Activated T-helper 17 cell treated with anti-CD3 and anti-CD28 coated beads, Interleukin-2, amount 50 U/mL, for 72 hours (primary cell): ENCODE data around the gene LYPLA2. TPM values are rescaled to one million over a fixed set of nuclear protein-coding genes. Genes with fewer than 3 reads are reported as not detected.
"Not testable (repeated sequence)": the region's sequence is repeated elsewhere in the genome, so short reads cannot be mapped to it uniquely, and the experiment has no call there.

Source experiments
- ATAC-seq: fragments of 150-1000 bp; cut with Tn5 transposase; replicated peaks from 2 replicates; pipeline ENCODE4 v1.10.0; 2021; ENCODE audit warnings: mild to moderate bottlenecking, moderate library complexity
- H3K27ac Mint-ChIP-seq: one replicate; pipeline ENCODE4 v1.8.0; 2022; ENCODE audit warnings: mixed read lengths
- H3K27me3 Mint-ChIP-seq: one replicate; pipeline ENCODE4 v1.8.0; 2022; ENCODE audit warnings: mixed read lengths
- H3K36me3 Mint-ChIP-seq: one replicate; pipeline ENCODE4 v1.8.0; 2022; ENCODE audit warnings: low read depth, mild to moderate bottlenecking, mixed read lengths
- H3K4me1 Mint-ChIP-seq: one replicate; pipeline ENCODE4 v1.8.0; 2022; ENCODE audit warnings: mixed read lengths
- H3K4me3 Mint-ChIP-seq: one replicate; pipeline ENCODE4 v1.8.0; 2022; ENCODE audit warnings: mild to moderate bottlenecking, mixed read lengths
- H3K9me3 Mint-ChIP-seq: one replicate; pipeline ENCODE4 v1.8.0; 2022; ENCODE audit warnings: mixed read lengths
- total RNA-seq, 2 donors: library from RNA; stranded (reverse); gene quantifications; one replicate each; pipeline ENCODE4 v1.2.3, GENCODE V29; 2022

LYPLA2 gene
- total RNA-seq, 2 donors from 2014 or later: 70.0 to 94.8 TPM

- H3K4me1 Mint-ChIP-seq: peaks cover 10% of the 10 kb centered on the region
- H3K27me3 Mint-ChIP-seq: no peaks in the 10 kb centered on the region
- no peaks in the 10 kb centered on the region for H3K9me3 Mint-ChIP-seq
- peak within 1 kb of the TSS; percentile 97 for H3K27ac Mint-ChIP-seq
- H3K36me3 Mint-ChIP-seq: peaks cover 28% of the 10 kb centered on the region
- peak; percentile 88 for ATAC-seq
- H3K4me3 Mint-ChIP-seq: peak within 1 kb of the TSS; percentile 90
Observed at GRCh38 chr1:23825076-23825761, 34.3 kb downstream of the LYPLA2 start, which contains the start of gene HMGCL. Gene HMGCL (minus strand): TSS chr1:23825429. CDS start chr1:23825415, 14 bp downstream.

GRCh38 chr1:23825762-23826522, 35.0 kb downstream of the LYPLA2 start:
- Mint-ChIP-seq H3K36me3 (peaks cover 20% of the 10 kb centered on the region), H3K27ac (peak overlapping the region; percentile 97), H3K4me1 (peaks cover 10% of the 10 kb centered on the region), H3K4me3 (peak overlapping the region; percentile 90), H3K27me3 (no peaks in the 10 kb centered on the region), H3K9me3 (no peaks in the 10 kb centered on the region)
- ATAC-seq: peak; percentile 81

- H3K4me3 Mint-ChIP-seq: peak overlapping the region; percentile 90
- not testable (repeated sequence) for H3K9me3 Mint-ChIP-seq, H3K27me3 Mint-ChIP-seq, H3K27ac Mint-ChIP-seq, ATAC-seq, H3K4me1 Mint-ChIP-seq
- H3K36me3 Mint-ChIP-seq: peaks cover 20% of the 10 kb centered on the region
Observed at GRCh38 chr1:23826590-23826989, 35.6 kb downstream of the LYPLA2 start.

GRCh38 chr1:23827717-23828116, 36.8 kb downstream of the LYPLA2 start:
- peaks cover 4% of the 10 kb centered on the region for H3K4me1 Mint-ChIP-seq
- no peaks in the 10 kb centered on the region for H3K27me3 Mint-ChIP-seq
- peaks cover 20% of the 10 kb centered on the region for H3K36me3 Mint-ChIP-seq
- no peaks in the 10 kb centered on the region for H3K9me3 Mint-ChIP-seq
- H3K4me3 Mint-ChIP-seq: no peak overlapping the region
- ATAC-seq: no peak
- no peak overlapping the region for H3K27ac Mint-ChIP-seq

- not testable (repeated sequence) for H3K36me3 Mint-ChIP-seq, H3K27me3 Mint-ChIP-seq, ATAC-seq, H3K9me3 Mint-ChIP-seq, H3K4me3 Mint-ChIP-seq, H3K4me1 Mint-ChIP-seq, H3K27ac Mint-ChIP-seq
Observed at GRCh38 chr1:23834156-23834555, 43.2 kb downstream of the LYPLA2 start.

- peaks cover 9% of the 10 kb centered on the region for H3K4me1 Mint-ChIP-seq
- H3K4me3 Mint-ChIP-seq: no peak overlapping the region
- no peak overlapping the region for H3K27ac Mint-ChIP-seq
- H3K9me3 Mint-ChIP-seq: no peaks in the 10 kb centered on the region
- no peaks in the 10 kb centered on the region for H3K36me3 Mint-ChIP-seq
- ATAC-seq: peak; percentile 24
- H3K27me3 Mint-ChIP-seq: peaks cover 10% of the 10 kb centered on the region
Observed at GRCh38 chr1:23836037-23836436, 45.1 kb downstream of the LYPLA2 start.

- peaks cover 10% of the 10 kb centered on the region for H3K27me3 Mint-ChIP-seq
- peak overlapping the region; percentile 82 for H3K4me3 Mint-ChIP-seq
- H3K9me3 Mint-ChIP-seq: no peaks in the 10 kb centered on the region
- H3K27ac Mint-ChIP-seq: no peak overlapping the region
- H3K36me3 Mint-ChIP-seq: no peaks in the 10 kb centered on the region
- H3K4me1 Mint-ChIP-seq: peaks cover 9% of the 10 kb centered on the region
- peak; percentile 8 for ATAC-seq
Observed at GRCh38 chr1:23837908-23838307, 47.0 kb downstream of the LYPLA2 start.

- H3K27me3 Mint-ChIP-seq: peaks cover 10% of the 10 kb centered on the region
- no peak overlapping the region for H3K27ac Mint-ChIP-seq
- H3K36me3 Mint-ChIP-seq: no peaks in the 10 kb centered on the region
- H3K9me3 Mint-ChIP-seq: no peaks in the 10 kb centered on the region
- H3K4me3 Mint-ChIP-seq: peak overlapping the region; percentile 82
- H3K4me1 Mint-ChIP-seq: peaks cover 9% of the 10 kb centered on the region
- peak; percentile 99 for ATAC-seq
Observed at GRCh38 chr1:23838401-23838866, 47.5 kb downstream of the LYPLA2 start.

GRCh38 chr1:23843644-23844043, 52.7 kb downstream of the LYPLA2 start:
- no peak for ATAC-seq
- Mint-ChIP-seq H3K27me3 (no peaks in the 10 kb centered on the region), H3K4me1 (no peaks in the 10 kb centered on the region), H3K36me3 (peaks cover 40% of the 10 kb centered on the region), H3K4me3 (no peak overlapping the region), H3K9me3 (no peaks in the 10 kb centered on the region), H3K27ac (no peak overlapping the region)

Other genes with a start within 250 kb of the LYPLA2 start
- 10 to 100 TPM; 19.5 to 45.2 TPM for gene ID3, start 231.6 kb upstream of the LYPLA2 start, total RNA-seq
- 1,000 to 10,000 TPM; 1,075 to 1,450 TPM for gene RPL11, start 99.3 kb upstream of the LYPLA2 start, total RNA-seq
- 10 to 100 TPM; 30.1 to 48.5 TPM for gene ELOA, start 47.7 kb upstream of the LYPLA2 start, total RNA-seq
- gene PITHD1, start 12.7 kb upstream of the LYPLA2 start, total RNA-seq: 10 to 100 TPM; 60.7 to 93.9 TPM
- gene GALE, start 9.6 kb downstream of the LYPLA2 start, total RNA-seq: 10 to 100 TPM; 56.6 to 57.1 TPM
- gene HMGCL, start 34.3 kb downstream of the LYPLA2 start, total RNA-seq: 10 to 100 TPM; 26.3 to 82.1 TPM
- gene FUCA1, start 77.1 kb downstream of the LYPLA2 start, total RNA-seq: 1 to 10 TPM; 4.8 to 5.2 TPM
- gene CNR2, start 122.2 kb downstream of the LYPLA2 start, total RNA-seq: under 1 TPM; 0.04 to 0.08 TPM
- gene PNRC2, start 168.7 kb downstream of the LYPLA2 start, total RNA-seq: 100 to 1,000 TPM; 112 to 125 TPM
- 100 to 1,000 TPM; 168 to 199 TPM for gene SRSF10, start 189.2 kb downstream of the LYPLA2 start, total RNA-seq